Heart right ventricle (tissue), 16 donors: ENCODE results near the gene VRK1. TPM values are rescaled to one million over a fixed set of nuclear protein-coding genes. Genes with fewer than 3 reads are reported as not detected.

Source experiments
- ATAC-seq, 8 donors: fragments of 200-7000 bp; cut with Tn5 transposase; one replicate each; pipeline ENCODE4 v1.9.1; 2020; ENCODE audit warnings: mild to moderate bottlenecking in 8 of 8, moderate library complexity in 8 of 8, moderate number of reproducible peaks in 1 of 8
- DNase-seq, 2 donors: peaks; one replicate each; pipeline ENCODE4 v3.0.0-alpha.2; 2020
- H3K27ac ChIP-seq, 10 donors: fragments of 200-600 bp; sonication (generic) in 2 of 10; one replicate each; pipeline versions ENCODE4 v1.5.0 to v1.8.0; 2020 to 2022; ENCODE audit warnings: mild to moderate bottlenecking in 3 of 10
- H3K27me3 ChIP-seq, 7 donors: fragments of 200-600 bp; one replicate each; pipeline ENCODE4 v1.8.0; 2021 to 2022; ENCODE audit warnings: mild to moderate bottlenecking in 2 of 7
- H3K36me3 ChIP-seq, 9 donors: fragments of 200-600 bp; sonication (generic) in 1 of 9; one replicate each; pipeline versions ENCODE4 v1.5.0 to v1.8.0; 2020 to 2022; ENCODE audit warnings: mild to moderate bottlenecking in 2 of 9
- H3K4me1 ChIP-seq, 9 donors: fragments of 200-600 bp; sonication (generic) in 1 of 9; one replicate each; pipeline versions ENCODE4 v1.5.0 to v1.8.0; 2020 to 2022; ENCODE audit warnings: mild to moderate bottlenecking in 4 of 9
- H3K4me3 ChIP-seq, 10 donors: fragments of 200-600 bp; sonication (generic) in 2 of 10; one replicate each; pipeline versions ENCODE4 v1.5.0 to v1.8.0; 2020 to 2022; ENCODE audit warnings: mild to moderate bottlenecking in 7 of 10, moderate library complexity in 2 of 10
- H3K9me3 ChIP-seq, 11 donors: fragments of 200-600 bp in 10 of 11; sonication (generic) in 2 of 11; one replicate each; pipeline versions ENCODE4 v1.5.0 to v1.8.0; 2013 to 2022; ENCODE audit warnings: mild to moderate bottlenecking in 2 of 11, control low read depth in 1 of 11, moderate library complexity in 1 of 11
- WGBS, 2 donors: extraction: QIAGEN DNeasy Blood & Tissue Kit; methylation state at CpG; one replicate each; pipeline ENCODE4 v1.1.7; 2013; ENCODE audit warnings: inconsistent platforms in 1 of 2; 5-methylcytosine and 5-hydroxymethylcytosine counted together
- intact Hi-C, 10 donors: fragments of 100-400 bp; cut with DNase I; formaldehyde crosslinking; loops; one replicate each; pipeline versions ENCODE4 v1.11.1 to v1.14.2; 2022
- polyA plus RNA-seq, 2 donors: library from polyadenylated mRNA; stranded (reverse); fragments of 200-250 nt; gene quantifications; one replicate each; pipeline ENCODE4 v1.2.3, GENCODE V29; 2013
- total RNA-seq, 10 donors: library from RNA; stranded (reverse); fragmentation: NEBNext Ultra II Directional in 3 of 10; extraction: Animal tissue kit (Norgen Biotek cat#: 25700) in 3 of 10; gene quantifications; one replicate each; pipeline versions ENCODE4 v1.2.1 to v1.2.4, GENCODE V29; 2021 to 2023
- TF ChIP-seq, protein P1 (sequence below), 9 donors: fragments of 200-600 bp; sonication (generic) in 2 of 9; IDR thresholded peaks; one replicate each; pipeline versions ENCODE4 v1.5.0 to v1.8.0; 2021 to 2022; ENCODE audit warnings: antibody characterized with exemption in 9 of 9, mild to moderate bottlenecking in 5 of 9, moderate library complexity in 1 of 9
- donor health status: Arrhythmogenic right ventricular cardiomyopathy.
- donor health status: ischemic (EF 13 %, LVEDD 7.1; RV severe dilation, severe dysfunction).
- donor health status: healthy with polysubstance abuse.
- donor health status: DM: no; HTN: yes; CAD: no.
- donor health status: DM: no; HTN: no; CAD: no.
- donor health status: ischemic (EF 25% LVEDD 6.9; RV normal size, moderate dysfunction).
- donor health status: ischemic (EF 25% LVEDD 5.7; RV mildly dilated, moderate dysfunction).
- donor health status: healthy.
- donor health status: DM: yes; HTN: yes; CAD: no.
- donor health status: Ischemic cardiomyopathy.
- donor health status: ischemic (EF 35%, LVEDD 5.7; RV mildly dilated, moderate dysfunction).
- donor health status: nonischemic (EF 11% LVEDD 7.7; RV severe dilation, severe dysfunction).
- donor health status: DM: yes; HTN: yes; CAD: no.
- donor health status: PGD.
- donor health status: ischemic (EF 29% LVEDD 5.4; RV normal size, mild dysfunction).
- donor health status: nonischemic (EF 23%, LVEDD 6.1; RV moderate dilation, normal function).

VRK1 gene
- total and polyA plus RNA-seq, 12 donors: 2.3 to 9.7 (median 7.2) TPM

GRCh38 chr14:96838449-96838848 is 41.3 kb downstream of the VRK1 start:
- Histone ChIP-seq H3K36me3 (peaks cover 0 to 48% (median 0%) of the 10 kb centered on the region in 9 donors), H3K4me3 (no peak overlapping the region), H3K9me3 (no peaks in the 10 kb centered on the region), H3K4me1 (no peaks in the 10 kb centered on the region), H3K27ac (no peak overlapping the region), H3K27me3 (no peaks in the 10 kb centered on the region)
- TF ChIP-seq, protein P1, sequence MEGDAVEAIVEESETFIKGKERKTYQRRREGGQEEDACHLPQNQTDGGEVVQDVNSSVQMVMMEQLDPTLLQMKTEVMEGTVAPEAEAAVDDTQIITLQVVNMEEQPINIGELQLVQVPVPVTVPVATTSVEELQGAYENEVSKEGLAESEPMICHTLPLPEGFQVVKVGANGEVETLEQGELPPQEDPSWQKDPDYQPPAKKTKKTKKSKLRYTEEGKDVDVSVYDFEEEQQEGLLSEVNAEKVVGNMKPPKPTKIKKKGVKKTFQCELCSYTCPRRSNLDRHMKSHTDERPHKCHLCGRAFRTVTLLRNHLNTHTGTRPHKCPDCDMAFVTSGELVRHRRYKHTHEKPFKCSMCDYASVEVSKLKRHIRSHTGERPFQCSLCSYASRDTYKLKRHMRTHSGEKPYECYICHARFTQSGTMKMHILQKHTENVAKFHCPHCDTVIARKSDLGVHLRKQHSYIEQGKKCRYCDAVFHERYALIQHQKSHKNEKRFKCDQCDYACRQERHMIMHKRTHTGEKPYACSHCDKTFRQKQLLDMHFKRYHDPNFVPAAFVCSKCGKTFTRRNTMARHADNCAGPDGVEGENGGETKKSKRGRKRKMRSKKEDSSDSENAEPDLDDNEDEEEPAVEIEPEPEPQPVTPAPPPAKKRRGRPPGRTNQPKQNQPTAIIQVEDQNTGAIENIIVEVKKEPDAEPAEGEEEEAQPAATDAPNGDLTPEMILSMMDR (IDR thresholded peaks at IDR 0.05): no peak
- whole genome bisulfite sequencing, 2 donors: 96 to 97% methylated on average over 4 of the region's 4 CpGs
- DNase-seq (no peak), ATAC-seq (no peak)
- intact Hi-C loops: no loop called here

DNA sequence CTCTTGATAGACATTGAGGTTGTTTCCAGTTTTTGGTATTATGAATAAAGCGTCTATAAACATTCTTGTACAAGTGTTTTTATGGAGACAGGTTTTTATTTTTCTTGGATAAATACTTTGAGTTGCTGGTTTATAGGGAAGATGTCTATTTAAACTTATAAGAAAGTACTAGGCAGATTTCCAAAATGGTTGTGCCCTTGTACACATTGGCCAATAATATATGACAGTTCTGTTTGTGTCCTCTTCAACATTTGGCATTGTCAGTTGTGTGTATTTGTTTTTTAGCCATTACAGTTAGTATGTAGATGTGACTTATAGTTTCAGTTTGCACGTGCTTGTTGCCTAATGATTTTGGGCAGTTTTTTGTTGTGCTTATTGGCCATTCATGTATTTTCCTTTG is 42.1 kb downstream of the VRK1 start:
- ATAC-seq (no peak), DNase-seq (no peak)
- Histone ChIP-seq H3K27ac (no peak overlapping the region), H3K36me3 (peaks cover 0 to 48% (median 0%) of the 10 kb centered on the region in 9 donors), H3K4me3 (no peak overlapping the region), H3K4me1 (no peaks in the 10 kb centered on the region), H3K27me3 (no peaks in the 10 kb centered on the region), H3K9me3 (no peaks in the 10 kb centered on the region)
- intact Hi-C loops: no loop called here
- WGBS, 2 donors: 92 to 96% methylated on average over 2 of the region's 2 CpGs
- TF ChIP-seq, protein P1 (IDR thresholded peaks at IDR 0.05): no peak

- H3K27ac ChIP-seq: no peak overlapping the region
- TF ChIP-seq, protein P1 (IDR thresholded peaks at IDR 0.05): no peak
- H3K36me3 ChIP-seq: peaks cover 0 to 25% (median 5%) of the 10 kb centered on the region in 9 donors
- no peaks in the 10 kb centered on the region for H3K9me3 ChIP-seq
- H3K4me1 ChIP-seq: no peaks in the 10 kb centered on the region
- H3K4me3 ChIP-seq: no peak overlapping the region
- ATAC-seq (no peak), DNase-seq (no peak)
- intact Hi-C loops: no loop called here
- no peaks in the 10 kb centered on the region for H3K27me3 ChIP-seq
Measured at GRCh38 chr14:96843137-96843536, 46.0 kb downstream of the VRK1 start.

GRCh38 chr14:96844857-96845570 is 47.8 kb downstream of the VRK1 start:
- intact Hi-C loops: no loop called here
- Histone ChIP-seq H3K4me3 (no peak overlapping the region), H3K9me3 (no peaks in the 10 kb centered on the region), H3K4me1 (no peaks in the 10 kb centered on the region), H3K36me3 (peaks cover 0 to 25% (median 9%) of the 10 kb centered on the region in 9 donors), H3K27ac (no peak overlapping the region), H3K27me3 (no peaks in the 10 kb centered on the region)
- ATAC-seq: no peak
- WGBS, 2 donors: 98 to 100% methylated on average over 1 of the region's 1 CpG
- no peak for DNase-seq
- TF ChIP-seq, protein P1 (IDR thresholded peaks at IDR 0.05): no peak
